PC-3 (cell line): ENCODE measurements around the gene RHBG.

Experiments
- CTCF ChIP-seq: fragments of 300-600 bp; sonication (generic); conservative IDR thresholded peaks from 2 replicates; pipeline ENCODE4 v1.5.1; 2017; ENCODE audit warnings: antibody characterized with exemption, low read depth, mild to moderate bottlenecking, low read length
- EZH2 ChIP-seq: fragments of 300-600 bp; sonication (generic); IDR thresholded peaks from one replicate; pipeline ENCODE4 v1.6.1; 2017; ENCODE audit warnings: antibody characterized with exemption, mild to moderate bottlenecking, low read length; ENCODE audit not compliant: unreplicated experiment
- EZH2phosphoT487 ChIP-seq: fragments of 300-600 bp; sonication (generic); IDR thresholded peaks from 2 replicates; pipeline ENCODE4 v1.6.1; 2018; ENCODE audit warnings: mild to moderate bottlenecking, antibody characterized with exemption, low read length, borderline replicate concordance

- TF ChIP-seq EZH2phosphoT487 (no peak), CTCF (no peak), EZH2 (no peak)
These were observed 61.3 kb downstream of the RHBG start for GRCh38 chr1:156430303-156430702.
